OCI-LY1 (cell line): ENCODE results near the gene TMEM184A.

ENCODE experiments used
- EZH2 ChIP-seq: fragments of 200-600 bp; sonication (generic), shearing (Covaris generic); IDR thresholded peaks from 2 replicates; pipeline ENCODE4 v1.8.0; 2017; ENCODE audit warnings: borderline replicate concordance, mixed run types, mild to moderate bottlenecking, antibody characterized with exemption, low read length, moderate library complexity, mixed read lengths
- TF ChIP-seq, protein P1 (sequence below): fragments of 200-600 bp; sonication (generic), shearing (Covaris generic); IDR thresholded peaks from 2 replicates; pipeline ENCODE4 v1.5.1; 2017; ENCODE audit warnings: mild to moderate bottlenecking, antibody characterized with exemption, low read length, moderate library complexity, mixed read lengths

DNA sequence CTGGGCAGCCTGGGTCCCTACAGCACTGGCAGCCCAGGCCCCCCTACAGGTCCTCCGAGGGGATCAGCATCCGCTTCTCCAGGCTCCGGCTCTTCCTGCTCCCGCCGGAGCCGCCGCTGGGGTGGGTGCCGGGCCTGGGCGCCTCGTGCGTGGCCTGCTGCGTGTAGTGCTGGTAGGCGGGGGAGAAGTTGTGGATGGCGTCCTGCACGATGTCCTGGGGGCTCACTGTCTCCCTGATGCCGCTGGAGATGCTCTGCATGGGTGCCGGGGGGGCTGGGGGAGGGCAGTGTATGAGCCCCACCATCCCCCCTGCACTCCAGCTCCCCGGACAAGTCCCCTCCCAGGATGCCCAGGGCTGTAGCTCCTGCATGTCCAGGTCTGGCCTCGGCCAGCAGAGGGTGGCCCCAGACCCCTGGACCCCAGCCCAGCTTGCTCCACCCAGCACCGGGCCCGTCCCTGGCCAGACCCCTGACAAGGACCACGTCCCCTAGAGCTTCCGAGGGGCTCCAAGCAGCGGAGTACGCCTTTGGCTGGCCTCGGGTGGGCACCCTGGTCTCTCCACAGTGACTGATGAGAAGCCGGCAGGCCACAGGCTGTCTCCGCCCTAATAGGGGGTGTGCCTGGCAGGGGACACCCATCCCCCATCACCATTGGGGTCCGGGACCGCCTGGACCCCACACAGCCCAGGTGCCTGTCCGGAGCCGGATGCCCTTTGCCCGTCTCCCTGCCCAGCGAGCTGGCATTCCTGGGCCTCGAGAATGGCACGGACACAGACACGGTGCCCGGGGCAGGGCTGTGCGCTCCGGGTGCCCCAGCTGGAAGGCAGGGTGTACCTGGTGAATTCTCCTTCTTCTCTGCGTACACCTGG is 8.9 kb downstream of the TMEM184A start:
- no peak for TF ChIP-seq EZH2
- TF ChIP-seq, protein P1, sequence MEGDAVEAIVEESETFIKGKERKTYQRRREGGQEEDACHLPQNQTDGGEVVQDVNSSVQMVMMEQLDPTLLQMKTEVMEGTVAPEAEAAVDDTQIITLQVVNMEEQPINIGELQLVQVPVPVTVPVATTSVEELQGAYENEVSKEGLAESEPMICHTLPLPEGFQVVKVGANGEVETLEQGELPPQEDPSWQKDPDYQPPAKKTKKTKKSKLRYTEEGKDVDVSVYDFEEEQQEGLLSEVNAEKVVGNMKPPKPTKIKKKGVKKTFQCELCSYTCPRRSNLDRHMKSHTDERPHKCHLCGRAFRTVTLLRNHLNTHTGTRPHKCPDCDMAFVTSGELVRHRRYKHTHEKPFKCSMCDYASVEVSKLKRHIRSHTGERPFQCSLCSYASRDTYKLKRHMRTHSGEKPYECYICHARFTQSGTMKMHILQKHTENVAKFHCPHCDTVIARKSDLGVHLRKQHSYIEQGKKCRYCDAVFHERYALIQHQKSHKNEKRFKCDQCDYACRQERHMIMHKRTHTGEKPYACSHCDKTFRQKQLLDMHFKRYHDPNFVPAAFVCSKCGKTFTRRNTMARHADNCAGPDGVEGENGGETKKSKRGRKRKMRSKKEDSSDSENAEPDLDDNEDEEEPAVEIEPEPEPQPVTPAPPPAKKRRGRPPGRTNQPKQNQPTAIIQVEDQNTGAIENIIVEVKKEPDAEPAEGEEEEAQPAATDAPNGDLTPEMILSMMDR = no peak
